Esophagus squamous epithelium (tissue), 4 donors: ENCODE results near the gene SYTL5.

Experiments used
- POLR2A ChIP-seq, 4 donors: fragments of 450-650 bp; IDR thresholded peaks; one replicate each; pipeline ENCODE4 v1.6.1; 2017; ENCODE audit warnings: antibody characterized with exemption in 4 of 4, mild to moderate bottlenecking in 4 of 4, moderate library complexity in 3 of 4
- TF ChIP-seq, protein P1 (sequence below), 6 experiments: fragments of 450-650 bp in 4 of 6; fragments of 200-600 bp in 2 of 6; sonication (generic) in 2 of 6; IDR thresholded peaks; one replicate each; pipeline ENCODE4 v1.5.1; 2016 to 2019; ENCODE audit warnings: antibody characterized with exemption in 6 of 6, mild to moderate bottlenecking in 4 of 6, moderate library complexity in 4 of 6

DNA sequence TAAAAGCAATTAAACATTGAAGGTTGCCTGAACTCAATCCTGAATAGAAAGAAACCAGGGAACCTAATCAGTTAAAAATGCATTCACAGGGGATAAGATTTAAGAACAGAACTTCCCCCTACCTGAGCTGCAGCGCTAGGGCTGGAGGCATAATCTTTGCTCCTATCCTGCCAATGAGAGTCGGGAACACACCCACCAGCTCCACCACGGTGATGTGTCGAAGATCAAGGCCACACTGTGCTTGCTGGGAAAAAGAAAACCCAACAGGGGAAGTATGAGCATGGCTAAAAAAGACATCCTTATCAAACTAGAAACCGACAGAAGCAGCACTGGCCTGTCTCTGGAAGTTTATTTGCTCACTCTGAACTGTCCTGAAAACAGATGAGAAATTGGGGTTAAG is 148.0 kb downstream of the SYTL5 start:
- TF ChIP-seq, protein P1, sequence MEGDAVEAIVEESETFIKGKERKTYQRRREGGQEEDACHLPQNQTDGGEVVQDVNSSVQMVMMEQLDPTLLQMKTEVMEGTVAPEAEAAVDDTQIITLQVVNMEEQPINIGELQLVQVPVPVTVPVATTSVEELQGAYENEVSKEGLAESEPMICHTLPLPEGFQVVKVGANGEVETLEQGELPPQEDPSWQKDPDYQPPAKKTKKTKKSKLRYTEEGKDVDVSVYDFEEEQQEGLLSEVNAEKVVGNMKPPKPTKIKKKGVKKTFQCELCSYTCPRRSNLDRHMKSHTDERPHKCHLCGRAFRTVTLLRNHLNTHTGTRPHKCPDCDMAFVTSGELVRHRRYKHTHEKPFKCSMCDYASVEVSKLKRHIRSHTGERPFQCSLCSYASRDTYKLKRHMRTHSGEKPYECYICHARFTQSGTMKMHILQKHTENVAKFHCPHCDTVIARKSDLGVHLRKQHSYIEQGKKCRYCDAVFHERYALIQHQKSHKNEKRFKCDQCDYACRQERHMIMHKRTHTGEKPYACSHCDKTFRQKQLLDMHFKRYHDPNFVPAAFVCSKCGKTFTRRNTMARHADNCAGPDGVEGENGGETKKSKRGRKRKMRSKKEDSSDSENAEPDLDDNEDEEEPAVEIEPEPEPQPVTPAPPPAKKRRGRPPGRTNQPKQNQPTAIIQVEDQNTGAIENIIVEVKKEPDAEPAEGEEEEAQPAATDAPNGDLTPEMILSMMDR (IDR thresholded peaks at IDR 0.05), result no peak
- no peak for TF ChIP-seq POLR2A (IDR thresholded peaks at IDR 0.05)
